Esophagus squamous epithelium (tissue), 5 donors: ENCODE data around the gene CDK15. TPM values are rescaled to one million over a fixed set of nuclear protein-coding genes. Genes with fewer than 3 reads are reported as not detected.

ENCODE experiments used
- DNase-seq: peaks from one replicate; lab custom pipeline; 2025; lab: John Stamatoyannopoulos, UW
- H3K27ac ChIP-seq, 4 donors: fragments of 200-600 bp; sonication (generic); one replicate each; pipeline ENCODE4 v1.5.1; 2016 to 2019; ENCODE audit warnings: mild to moderate bottlenecking in 1 of 4
- H3K27me3 ChIP-seq, 4 donors: fragments of 200-600 bp; sonication (generic); 1 replicate in 3 of 4; 2 replicates in 1 of 4; pipeline versions ENCODE4 v1.5.1 to v1.6.0; 2017 to 2021; ENCODE audit warnings: antibody characterized with exemption in 1 of 4
- H3K36me3 ChIP-seq, 3 donors: fragments of 200-600 bp; sonication (generic); one replicate each; pipeline ENCODE4 v1.5.1; 2016 to 2019
- H3K4me1 ChIP-seq, 3 donors: fragments of 200-600 bp; sonication (generic); one replicate each; pipeline ENCODE4 v1.5.1; 2017 to 2019
- H3K4me3 ChIP-seq, 4 donors: fragments of 200-600 bp; sonication (generic); 1 replicate in 3 of 4; 2 replicates in 1 of 4; pipeline ENCODE4 v1.5.1; 2016 to 2019; ENCODE audit warnings: mild to moderate bottlenecking in 2 of 4, moderate library complexity in 1 of 4
- H3K9me3 ChIP-seq, 3 donors: fragments of 200-600 bp; sonication (generic); one replicate each; pipeline ENCODE4 v1.5.1; 2016 to 2019
- POLR2A ChIP-seq, 4 donors: fragments of 450-650 bp; IDR thresholded peaks; one replicate each; pipeline ENCODE4 v1.6.1; 2017; ENCODE audit warnings: antibody characterized with exemption in 4 of 4, mild to moderate bottlenecking in 4 of 4, moderate library complexity in 3 of 4
- WGBS, 2 donors: methylation state at CpG; one replicate each; pipeline ENCODE4 v1.1.5; 2018; 5-methylcytosine and 5-hydroxymethylcytosine counted together
- intact Hi-C: fragments of 100-400 bp; cut with DNase I; formaldehyde crosslinking; loops from one replicate; pipeline ENCODE4 v1.15.0; 2022
- total RNA-seq, 4 donors: library from RNA; depleted of rRNA; stranded (reverse); fragments of >200 nt; gene quantifications; one replicate each; pipeline ENCODE4 v1.1.0, GENCODE V29; 2016
- TF ChIP-seq, protein P1 (sequence below), 6 experiments: fragments of 450-650 bp in 4 of 6; fragments of 200-600 bp in 2 of 6; sonication (generic) in 2 of 6; IDR thresholded peaks; one replicate each; pipeline ENCODE4 v1.5.1; 2016 to 2019; ENCODE audit warnings: antibody characterized with exemption in 6 of 6, mild to moderate bottlenecking in 4 of 6, moderate library complexity in 4 of 6
- donor health status: DM: yes; HTN: yes; CAD: no.

The CDK15 gene
- total RNA-seq, 4 donors from 2014 or later, result 0.23 to 6.1 TPM; not detected in 2

DNA sequence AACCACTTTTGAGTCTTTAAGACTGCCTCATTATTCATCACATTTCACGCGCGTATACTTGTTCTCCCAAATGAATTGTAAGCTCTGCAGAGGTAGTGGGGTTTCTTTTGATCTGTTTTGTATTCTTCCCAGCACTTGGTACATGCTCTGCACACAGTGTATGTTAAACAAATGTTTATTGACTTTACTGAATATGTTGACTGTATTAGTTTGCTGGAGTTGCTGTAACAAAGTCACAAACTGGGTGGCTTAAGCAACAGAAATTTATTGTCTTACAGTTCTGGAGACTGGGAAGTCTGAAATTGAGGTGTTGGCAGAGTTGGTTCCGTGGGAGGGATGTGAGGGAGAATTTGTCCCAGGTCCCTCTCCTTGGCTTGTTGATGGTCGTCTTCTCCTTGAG lies 65.1 kb downstream of the CDK15 start:
- Histone ChIP-seq H3K27me3 (peaks cover 0 to 4% (median 0%) of the 10 kb centered on the region in 4 donors), H3K36me3 (no peaks in the 10 kb centered on the region), H3K9me3 (no peaks in the 10 kb centered on the region), H3K27ac (no peak overlapping the region), H3K4me3 (no peak overlapping the region), H3K4me1 (no peaks in the 10 kb centered on the region)
- intact Hi-C loops, result no loop called here
- TF ChIP-seq, protein P1, sequence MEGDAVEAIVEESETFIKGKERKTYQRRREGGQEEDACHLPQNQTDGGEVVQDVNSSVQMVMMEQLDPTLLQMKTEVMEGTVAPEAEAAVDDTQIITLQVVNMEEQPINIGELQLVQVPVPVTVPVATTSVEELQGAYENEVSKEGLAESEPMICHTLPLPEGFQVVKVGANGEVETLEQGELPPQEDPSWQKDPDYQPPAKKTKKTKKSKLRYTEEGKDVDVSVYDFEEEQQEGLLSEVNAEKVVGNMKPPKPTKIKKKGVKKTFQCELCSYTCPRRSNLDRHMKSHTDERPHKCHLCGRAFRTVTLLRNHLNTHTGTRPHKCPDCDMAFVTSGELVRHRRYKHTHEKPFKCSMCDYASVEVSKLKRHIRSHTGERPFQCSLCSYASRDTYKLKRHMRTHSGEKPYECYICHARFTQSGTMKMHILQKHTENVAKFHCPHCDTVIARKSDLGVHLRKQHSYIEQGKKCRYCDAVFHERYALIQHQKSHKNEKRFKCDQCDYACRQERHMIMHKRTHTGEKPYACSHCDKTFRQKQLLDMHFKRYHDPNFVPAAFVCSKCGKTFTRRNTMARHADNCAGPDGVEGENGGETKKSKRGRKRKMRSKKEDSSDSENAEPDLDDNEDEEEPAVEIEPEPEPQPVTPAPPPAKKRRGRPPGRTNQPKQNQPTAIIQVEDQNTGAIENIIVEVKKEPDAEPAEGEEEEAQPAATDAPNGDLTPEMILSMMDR (IDR thresholded peaks at IDR 0.05), result no peak
- TF ChIP-seq POLR2A (IDR thresholded peaks at IDR 0.05), result no peak
- 73 to 85% methylated on average over 5 of the region's 5 CpGs for WGBS, 2 donors
- no peak for DNase-seq

DNA sequence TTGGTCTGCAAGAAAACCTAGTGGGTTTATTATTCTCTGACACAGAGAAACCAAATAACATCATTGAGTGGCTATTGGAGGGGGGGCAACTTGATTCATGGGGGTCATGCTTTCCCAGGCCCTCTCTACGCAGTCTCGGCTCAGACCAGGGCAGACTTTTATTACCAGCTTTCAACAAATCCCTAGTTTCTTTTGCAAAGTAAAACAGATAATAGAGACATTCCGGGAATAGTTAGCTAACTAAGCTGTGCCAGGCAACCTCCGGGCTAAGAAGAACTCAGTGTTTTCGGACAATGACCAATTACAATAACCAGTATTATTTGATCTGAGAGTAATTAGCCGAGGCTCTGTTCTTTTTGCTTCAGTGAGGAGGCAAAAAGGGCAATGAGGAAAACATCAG lies 66.3 kb downstream of the CDK15 start:
- TF ChIP-seq POLR2A (IDR thresholded peaks at IDR 0.05), result no peak
- TF ChIP-seq, protein P1 (IDR thresholded peaks at IDR 0.05), result no peak
- Histone ChIP-seq H3K27ac (no peak overlapping the region), H3K36me3 (no peaks in the 10 kb centered on the region), H3K4me3 (no peak overlapping the region), H3K4me1 (no peaks in the 10 kb centered on the region), H3K9me3 (no peaks in the 10 kb centered on the region), H3K27me3 (peaks cover 0 to 4% (median 0%) of the 10 kb centered on the region in 4 donors)
- intact Hi-C loops, result no loop called here
- WGBS, 2 donors, result 69 to 73% methylated on average over 6 of the region's 6 CpGs
- no peak for DNase-seq

DNA sequence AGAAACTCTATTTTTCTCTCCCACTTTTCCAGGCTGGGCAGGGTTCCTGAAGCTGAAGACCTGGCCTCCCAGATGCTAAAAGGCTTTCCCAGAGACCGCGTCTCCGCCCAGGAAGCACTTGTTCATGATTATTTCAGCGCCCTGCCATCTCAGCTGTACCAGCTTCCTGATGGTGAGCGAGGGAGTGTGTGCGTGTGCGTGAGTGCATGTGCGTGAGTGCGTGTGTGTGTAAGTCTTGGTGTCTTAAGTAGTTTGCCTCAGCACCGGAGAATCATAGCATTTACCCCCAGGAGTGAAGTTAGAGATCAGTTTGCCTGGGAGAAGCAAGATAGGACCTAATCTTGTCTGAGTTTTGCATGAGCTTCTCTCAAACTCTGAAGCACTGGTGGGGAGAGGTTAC lies 73.7 kb downstream of the CDK15 start:
- H3K9me3 ChIP-seq, result no peaks in the 10 kb centered on the region
- H3K27ac ChIP-seq, result no peak overlapping the region
- H3K36me3 ChIP-seq, result no peaks in the 10 kb centered on the region
- peaks cover 0 to 30% (median 8%) of the 10 kb centered on the region in 3 donors for H3K4me1 ChIP-seq
- intact Hi-C loops, result no loop called here
- TF ChIP-seq, protein P1 (IDR thresholded peaks at IDR 0.05), result no peak
- no peak for TF ChIP-seq POLR2A (IDR thresholded peaks at IDR 0.05)
- H3K4me3 ChIP-seq, result no peak overlapping the region
- 76 to 77% methylated on average over 10 of the region's 10 CpGs for WGBS, 2 donors
- no peak for DNase-seq
- H3K27me3 ChIP-seq, result peaks cover 0 to 42% (median 0%) of the 10 kb centered on the region in 4 donors

DNA sequence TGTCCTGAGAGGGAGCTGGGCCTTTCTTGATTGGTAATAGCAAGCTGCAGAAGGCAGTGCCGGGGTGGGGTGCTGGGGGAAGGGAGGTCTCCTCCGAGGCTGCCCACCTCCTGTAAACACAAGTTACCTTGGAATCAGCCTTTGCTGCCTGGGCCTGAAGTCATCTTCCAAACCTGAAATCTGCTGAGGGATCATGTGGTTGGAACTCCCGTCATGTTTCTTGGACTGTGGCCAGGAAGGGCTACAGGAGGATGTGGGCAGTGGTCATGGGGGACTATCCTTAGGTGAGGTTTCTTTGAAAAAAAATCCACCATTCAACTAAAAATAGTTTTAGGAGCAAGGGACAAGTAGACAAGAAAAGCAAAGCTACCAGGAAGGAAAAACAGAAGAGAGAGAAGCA lies 74.2 kb downstream of the CDK15 start:
- H3K36me3 ChIP-seq, result no peaks in the 10 kb centered on the region
- no peak overlapping the region for H3K4me3 ChIP-seq
- TF ChIP-seq POLR2A (IDR thresholded peaks at IDR 0.05), result no peak
- TF ChIP-seq, protein P1 (IDR thresholded peaks at IDR 0.05), result no peak
- WGBS, 2 donors, result 6 to 53% methylated on average over 2 to 3 of the region's 3 CpGs
- H3K27me3 ChIP-seq, result peaks cover 0 to 42% (median 0%) of the 10 kb centered on the region in 4 donors
- H3K4me1 ChIP-seq, result peaks cover 0 to 30% (median 8%) of the 10 kb centered on the region in 3 donors
- no peak for DNase-seq
- H3K27ac ChIP-seq, result no peak overlapping the region
- no peaks in the 10 kb centered on the region for H3K9me3 ChIP-seq
- intact Hi-C loops, result no loop called here

DNA sequence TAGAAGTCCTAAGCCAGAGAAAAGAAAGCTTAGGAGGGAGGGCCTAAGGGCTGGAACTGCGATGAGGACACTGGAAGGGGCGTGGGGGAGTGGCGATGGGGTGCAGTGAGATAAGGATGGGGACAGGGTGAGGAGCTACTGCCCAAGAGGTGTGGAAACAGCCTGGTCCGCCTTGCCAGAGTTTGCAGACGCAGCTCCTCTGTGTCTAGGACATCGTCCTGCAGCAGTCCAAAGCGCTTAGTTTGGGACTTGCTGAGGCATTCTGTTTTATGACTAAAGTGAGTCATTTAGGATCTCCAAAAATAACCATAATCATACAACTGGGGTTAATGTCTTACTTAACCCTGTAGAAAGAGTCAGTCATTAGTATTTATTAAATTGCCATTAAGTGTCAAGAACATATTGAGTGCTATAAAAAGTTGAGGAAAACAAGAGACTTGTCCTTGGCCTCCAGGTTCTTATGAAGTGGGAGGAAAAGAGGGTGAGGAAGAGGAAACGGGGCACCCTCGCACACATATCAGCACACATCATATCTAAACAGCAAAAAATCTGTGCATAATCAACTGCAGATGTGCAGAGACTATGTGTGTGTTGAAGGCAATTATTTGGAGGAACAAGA lies 74.8 kb downstream of the CDK15 start:
- Histone ChIP-seq H3K27me3 (peaks cover 0 to 40% (median 0%) of the 10 kb centered on the region in 4 donors), H3K36me3 (no peaks in the 10 kb centered on the region), H3K9me3 (no peaks in the 10 kb centered on the region), H3K27ac (no peak overlapping the region), H3K4me3 (no peak overlapping the region), H3K4me1 (peaks cover 0 to 30% (median 8%) of the 10 kb centered on the region in 3 donors)
- no peak for DNase-seq
- WGBS, 2 donors, result 56 to 73% methylated on average over 9 of the region's 9 CpGs
- intact Hi-C loops, result no loop called here
- TF ChIP-seq, protein P1 (IDR thresholded peaks at IDR 0.05), result no peak
- no peak for TF ChIP-seq POLR2A (IDR thresholded peaks at IDR 0.05)
